Measurements from ENCODE around the gene JMJD1C. TPM values are rescaled to one million over a fixed set of nuclear protein-coding genes. Genes with fewer than 3 reads are reported as not detected.

The JMJD1C gene
- total and polyA plus RNA-seq, 4 donors = 61.8 to 187 (median 99.9) TPM

DNA sequence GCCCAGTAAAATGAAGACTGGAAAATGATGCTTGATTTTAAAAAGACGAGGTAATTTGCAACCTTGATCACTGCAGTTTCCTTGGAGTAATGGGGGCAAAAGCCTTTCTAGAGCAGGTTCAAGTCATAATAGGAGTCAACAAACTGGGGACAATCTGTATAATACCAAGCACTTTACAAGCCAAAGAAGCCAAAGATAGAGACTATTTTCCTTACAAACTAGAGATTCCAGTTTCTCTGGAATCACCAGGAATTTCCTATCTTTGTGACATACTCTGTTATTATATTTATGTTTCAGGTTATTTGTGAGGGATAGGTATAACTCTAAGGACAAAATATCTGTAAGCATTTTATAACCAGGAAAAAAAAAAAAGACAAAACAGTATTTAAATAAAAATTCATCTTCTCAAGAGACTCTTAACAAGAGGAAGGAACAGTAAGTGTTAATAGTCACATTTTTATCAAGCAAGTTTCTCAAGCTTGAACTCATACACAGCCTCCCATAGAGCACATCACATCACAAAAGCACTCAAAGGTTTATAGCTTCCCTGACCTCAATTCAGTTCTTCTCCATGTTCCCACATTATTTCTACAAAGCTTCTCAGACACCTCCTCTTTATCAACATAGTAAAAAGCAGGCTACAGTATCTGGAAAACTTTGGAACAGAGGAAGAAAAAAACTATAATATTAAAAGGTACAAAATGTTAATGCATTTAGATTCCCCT is 18.9 kb downstream of the JMJD1C start:
- Histone ChIP-seq H3K36me3 (ENCODE audit: control insufficient read depth, insufficient read depth, low read length) (no peaks in the 10 kb centered on the region), H3K27me3 (ENCODE audit: control insufficient read depth, insufficient read depth, low read length) (no peaks in the 10 kb centered on the region), H3K4me3 (ENCODE audit: low read depth, low read length) (no peak overlapping the region), H3K9me3 (ENCODE audit: control insufficient read depth, insufficient read depth, low read length) (no peaks in the 10 kb centered on the region), H3K4me1 (ENCODE audit: control insufficient read depth, insufficient read depth, low read length) (no peaks in the 10 kb centered on the region), H3K27ac (ENCODE audit: low read depth, low read length) (no peak overlapping the region)
- DNase-seq (ENCODE audit: low read depth in 4 of 6, low spot score in 6 of 6) = no peak
- WGBS (ENCODE audit: insufficient coverage) = no CpG with 5 or more reads among the region's 1 CpG

DNA sequence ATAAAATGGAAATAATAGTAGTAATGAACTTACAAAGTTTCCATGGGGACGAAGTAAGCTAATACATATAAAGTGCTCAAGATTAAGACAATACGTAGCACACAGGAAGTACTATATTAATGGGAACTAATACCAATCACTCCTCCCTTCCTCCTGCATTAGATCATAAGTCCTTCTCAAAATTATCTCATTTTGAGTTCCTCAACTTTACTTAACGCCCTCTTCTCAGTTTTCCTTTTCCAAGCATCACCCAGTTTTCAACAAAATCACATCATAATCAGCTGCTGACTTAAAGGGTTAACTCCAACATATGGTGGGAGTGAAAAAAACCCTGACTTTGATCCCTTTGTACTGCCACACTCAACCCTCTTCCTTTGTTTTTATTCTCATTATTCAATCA is 24.4 kb downstream of the JMJD1C start:
- Histone ChIP-seq H3K36me3 (ENCODE audit: control insufficient read depth, insufficient read depth, low read length) (no peaks in the 10 kb centered on the region), H3K27me3 (ENCODE audit: control insufficient read depth, insufficient read depth, low read length) (no peaks in the 10 kb centered on the region), H3K4me1 (ENCODE audit: control insufficient read depth, insufficient read depth, low read length) (no peaks in the 10 kb centered on the region), H3K27ac (ENCODE audit: low read depth, low read length) (no peak overlapping the region), H3K9me3 (ENCODE audit: control insufficient read depth, insufficient read depth, low read length) (no peaks in the 10 kb centered on the region), H3K4me3 (ENCODE audit: low read depth, low read length) (no peak overlapping the region)
- no peak for DNase-seq (ENCODE audit: low read depth in 4 of 6, low spot score in 6 of 6)
- WGBS (ENCODE audit: insufficient coverage) = 80% methylated on average over 1 of the region's 3 CpGs

DNA sequence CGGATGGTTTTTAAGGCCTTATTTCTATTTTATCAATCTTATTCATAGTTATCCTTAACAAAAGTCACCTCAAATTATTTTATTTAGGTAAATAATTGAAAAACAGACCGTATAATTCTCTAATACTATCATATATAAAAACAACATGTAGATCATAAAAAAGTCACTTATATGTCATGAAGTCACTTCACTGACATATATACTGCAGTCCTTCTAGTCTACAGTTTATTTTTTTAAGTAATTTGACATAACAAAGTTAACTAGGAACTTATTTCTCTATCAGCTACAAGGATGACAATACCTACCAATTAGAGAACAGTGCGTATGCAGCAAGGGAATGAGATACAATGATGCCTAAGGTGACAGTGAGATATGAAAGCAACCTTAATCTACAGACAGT is 26.2 kb downstream of the JMJD1C start:
- Histone ChIP-seq H3K4me1 (ENCODE audit: control insufficient read depth, insufficient read depth, low read length) (no peaks in the 10 kb centered on the region), H3K9me3 (ENCODE audit: control insufficient read depth, insufficient read depth, low read length) (no peaks in the 10 kb centered on the region), H3K27ac (ENCODE audit: low read depth, low read length) (no peak overlapping the region), H3K36me3 (ENCODE audit: control insufficient read depth, insufficient read depth, low read length) (no peaks in the 10 kb centered on the region), H3K27me3 (ENCODE audit: control insufficient read depth, insufficient read depth, low read length) (no peaks in the 10 kb centered on the region), H3K4me3 (ENCODE audit: low read depth, low read length) (no peak overlapping the region)
- no CpG with 5 or more reads among the region's 3 CpGs for WGBS (ENCODE audit: insufficient coverage)
- no peak for DNase-seq (ENCODE audit: low read depth in 4 of 6, low spot score in 6 of 6)

GRCh38 chr10:63438506-63439498 is 27.0 kb downstream of the JMJD1C start:
- Histone ChIP-seq H3K9me3 (ENCODE audit: control insufficient read depth, insufficient read depth, low read length) (no peaks in the 10 kb centered on the region), H3K4me3 (ENCODE audit: low read depth, low read length) (no peak overlapping the region), H3K36me3 (ENCODE audit: control insufficient read depth, insufficient read depth, low read length) (no peaks in the 10 kb centered on the region), H3K27ac (ENCODE audit: low read depth, low read length) (no peak overlapping the region), H3K4me1 (ENCODE audit: control insufficient read depth, insufficient read depth, low read length) (no peaks in the 10 kb centered on the region), H3K27me3 (ENCODE audit: control insufficient read depth, insufficient read depth, low read length) (no peaks in the 10 kb centered on the region)
- 80% methylated on average over 5 of the region's 8 CpGs for WGBS (ENCODE audit: insufficient coverage)
- DNase-seq (ENCODE audit: low read depth in 4 of 6, low spot score in 6 of 6) = no peak

- WGBS (ENCODE audit: insufficient coverage) = 100% methylated on average over 1 of the region's 2 CpGs
- H3K4me3 ChIP-seq (ENCODE audit: low read depth, low read length) = no peak overlapping the region
- no peaks in the 10 kb centered on the region for H3K9me3 ChIP-seq (ENCODE audit: control insufficient read depth, insufficient read depth, low read length)
- no peaks in the 10 kb centered on the region for H3K27me3 ChIP-seq (ENCODE audit: control insufficient read depth, insufficient read depth, low read length)
- H3K4me1 ChIP-seq (ENCODE audit: control insufficient read depth, insufficient read depth, low read length) = no peaks in the 10 kb centered on the region
- no peaks in the 10 kb centered on the region for H3K36me3 ChIP-seq (ENCODE audit: control insufficient read depth, insufficient read depth, low read length)
- no peak overlapping the region for H3K27ac ChIP-seq (ENCODE audit: low read depth, low read length)
- no peak for DNase-seq (ENCODE audit: low read depth in 4 of 6, low spot score in 6 of 6)
These were observed 28.4 kb downstream of the JMJD1C start for GRCh38 chr10:63437116-63437949.

- Histone ChIP-seq H3K36me3 (ENCODE audit: control insufficient read depth, insufficient read depth, low read length) (peaks cover 4% of the 10 kb centered on the region), H3K9me3 (ENCODE audit: control insufficient read depth, insufficient read depth, low read length) (no peaks in the 10 kb centered on the region), H3K4me1 (ENCODE audit: control insufficient read depth, insufficient read depth, low read length) (no peaks in the 10 kb centered on the region), H3K4me3 (ENCODE audit: low read depth, low read length) (no peak overlapping the region), H3K27me3 (ENCODE audit: control insufficient read depth, insufficient read depth, low read length) (no peaks in the 10 kb centered on the region), H3K27ac (ENCODE audit: low read depth, low read length) (no peak overlapping the region)
- 100% methylated on average over 1 of the region's 1 CpG for WGBS (ENCODE audit: insufficient coverage)
- DNase-seq (ENCODE audit: low read depth in 4 of 6, low spot score in 6 of 6) = no peak
These were observed 29.6 kb downstream of the JMJD1C start for GRCh38 chr10:63436225-63436624.

GRCh38 chr10:63434866-63435854 is 30.6 kb downstream of the JMJD1C start:
- Histone ChIP-seq H3K36me3 (ENCODE audit: control insufficient read depth, insufficient read depth, low read length) (peaks cover 4% of the 10 kb centered on the region), H3K27me3 (ENCODE audit: control insufficient read depth, insufficient read depth, low read length) (no peaks in the 10 kb centered on the region), H3K4me3 (ENCODE audit: low read depth, low read length) (no peak overlapping the region), H3K9me3 (ENCODE audit: control insufficient read depth, insufficient read depth, low read length) (no peaks in the 10 kb centered on the region), H3K4me1 (ENCODE audit: control insufficient read depth, insufficient read depth, low read length) (no peaks in the 10 kb centered on the region), H3K27ac (ENCODE audit: low read depth, low read length) (no peak overlapping the region)
- no peak for DNase-seq (ENCODE audit: low read depth in 4 of 6, low spot score in 6 of 6)
- WGBS (ENCODE audit: insufficient coverage) = 95% methylated on average over 5 of the region's 13 CpGs

DNA sequence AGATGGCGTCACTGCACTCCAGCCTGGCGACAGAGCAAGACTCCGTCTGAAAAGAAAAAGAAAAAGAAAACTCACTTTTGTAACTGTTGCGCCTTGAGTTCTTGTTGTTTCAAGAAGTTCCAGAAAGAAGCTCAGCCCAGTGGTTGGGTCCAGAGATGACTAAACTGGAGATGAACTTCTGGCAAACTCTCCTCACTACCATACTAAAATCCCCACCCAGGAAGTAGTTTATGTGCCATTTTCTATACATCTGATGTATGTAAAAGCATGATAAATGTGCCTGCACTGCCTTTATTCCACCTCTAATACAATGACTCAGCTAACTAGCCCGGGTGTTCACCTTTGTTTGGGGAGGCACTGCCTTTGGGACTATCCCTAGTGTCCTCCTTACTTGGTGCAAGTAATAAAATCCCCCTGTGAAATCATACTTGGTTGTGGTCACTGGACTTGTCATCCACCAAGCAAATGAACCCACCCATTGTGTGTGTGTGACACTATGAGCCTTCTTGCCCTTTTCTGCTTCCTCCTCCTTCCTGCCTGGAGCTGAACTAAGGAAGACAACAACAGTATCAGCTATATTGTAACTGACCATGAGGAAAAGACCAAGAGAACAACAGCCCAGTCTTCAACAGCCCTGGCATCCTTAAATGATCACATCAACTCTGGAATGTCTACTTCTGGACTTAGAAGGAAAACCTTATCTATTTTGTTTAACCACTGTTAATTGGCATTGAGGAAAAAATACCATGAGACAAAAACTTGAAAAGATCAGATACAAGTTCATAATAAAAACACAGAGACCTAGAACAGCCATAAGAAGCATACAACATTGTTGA is 33.6 kb downstream of the JMJD1C start:
- peaks cover 4% of the 10 kb centered on the region for H3K36me3 ChIP-seq (ENCODE audit: control insufficient read depth, insufficient read depth, low read length)
- DNase-seq (ENCODE audit: low read depth in 4 of 6, low spot score in 6 of 6) = no peak
- 100% methylated on average over 2 of the region's 5 CpGs for WGBS (ENCODE audit: insufficient coverage)
- no peak overlapping the region for H3K4me3 ChIP-seq (ENCODE audit: low read depth, low read length)
- no peak overlapping the region for H3K27ac ChIP-seq (ENCODE audit: low read depth, low read length)
- no peaks in the 10 kb centered on the region for H3K4me1 ChIP-seq (ENCODE audit: control insufficient read depth, insufficient read depth, low read length)
- H3K27me3 ChIP-seq (ENCODE audit: control insufficient read depth, insufficient read depth, low read length) = no peaks in the 10 kb centered on the region
- H3K9me3 ChIP-seq (ENCODE audit: control insufficient read depth, insufficient read depth, low read length) = no peaks in the 10 kb centered on the region

Data from spinal cord (tissue), 10 donors.